ENCODE results near the gene SOX6. TPM values are rescaled to one million over a fixed set of nuclear protein-coding genes. Genes with fewer than 3 reads are reported as not detected.

The SOX6 gene
- total RNA-seq, 4 donors from 2014 or later, result 1.6 to 22.7 (median 6.9) TPM

GRCh38 chr11:16133867-16134266 is 222.5 kb downstream of the SOX6 start:
- H3K36me3 ChIP-seq, result no peaks in the 10 kb centered on the region
- H3K9me3 ChIP-seq, result peaks cover 0 to 7% of the 10 kb centered on the region in 2 donors
- in situ Hi-C loops (cut with MboI; ENCODE audit: low pct_ligation_motif_present in 1 of 4, low pct_unique_long_range_greater_than_20kb in 1 of 4, low sequenced_read_pairs in 3 of 4), result no loop called here
- H3K4me1 ChIP-seq, result no peaks in the 10 kb centered on the region
- no peaks in the 10 kb centered on the region for H3K27me3 ChIP-seq
- H3K27ac ChIP-seq, result no peak overlapping the region
- DNase-seq, result no peak
- no peak overlapping the region for H3K4me3 ChIP-seq
- intact Hi-C loops (cut with DNase I; ENCODE audit: low total_unique reads), result no loop called here
- WGBS, 2 donors (ENCODE audit: low coverage in 1 of 2), result 88 to 90% methylated on average over 2 to 3 of the region's 3 CpGs
- no peak for TF ChIP-seq POLR2AphosphoS5 (IDR thresholded peaks at IDR 0.05)
- no peak for TF ChIP-seq POLR2A (IDR thresholded peaks at IDR 0.05)
- no peak for TF ChIP-seq EP300 (IDR thresholded peaks at IDR 0.05; ENCODE audit: low read depth)
- no peak for TF ChIP-seq CTCF (IDR thresholded peaks at IDR 0.05)

- TF ChIP-seq CTCF (IDR thresholded peaks at IDR 0.05), result no peak
- no peak for TF ChIP-seq POLR2AphosphoS5 (IDR thresholded peaks at IDR 0.05)
- no peak for TF ChIP-seq POLR2A (IDR thresholded peaks at IDR 0.05)
- TF ChIP-seq EP300 (IDR thresholded peaks at IDR 0.05; ENCODE audit: low read depth), result no peak
- H3K27me3 ChIP-seq, result no peaks in the 10 kb centered on the region
- intact Hi-C loops (cut with DNase I; ENCODE audit: low total_unique reads) (no loop called here), in situ Hi-C loops (cut with MboI; ENCODE audit: low pct_ligation_motif_present in 1 of 4, low pct_unique_long_range_greater_than_20kb in 1 of 4, low sequenced_read_pairs in 3 of 4) (no loop called here)
- H3K4me1 ChIP-seq, result no peaks in the 10 kb centered on the region
- no peak for DNase-seq
- H3K4me3 ChIP-seq, result no peak overlapping the region
- H3K27ac ChIP-seq, result no peak overlapping the region
- no peaks in the 10 kb centered on the region for H3K9me3 ChIP-seq
- no peaks in the 10 kb centered on the region for H3K36me3 ChIP-seq
Measured at GRCh38 chr11:16127732-16128131, 228.6 kb downstream of the SOX6 start.

GRCh38 chr11:16126362-16126761 is 230.0 kb downstream of the SOX6 start:
- intact Hi-C loops (cut with DNase I; ENCODE audit: low total_unique reads), result no loop called here
- H3K27me3 ChIP-seq, result no peaks in the 10 kb centered on the region
- H3K9me3 ChIP-seq, result no peaks in the 10 kb centered on the region
- TF ChIP-seq POLR2AphosphoS5 (IDR thresholded peaks at IDR 0.05) (no peak), EP300 (IDR thresholded peaks at IDR 0.05; ENCODE audit: low read depth) (no peak), CTCF (IDR thresholded peaks at IDR 0.05) (no peak), POLR2A (IDR thresholded peaks at IDR 0.05) (no peak)
- H3K4me1 ChIP-seq, result no peaks in the 10 kb centered on the region
- H3K27ac ChIP-seq, result no peak overlapping the region
- DNase-seq, result no peak
- no peak overlapping the region for H3K4me3 ChIP-seq
- in situ Hi-C loops (cut with MboI; ENCODE audit: low pct_ligation_motif_present in 1 of 4, low pct_unique_long_range_greater_than_20kb in 1 of 4, low sequenced_read_pairs in 3 of 4), result no loop called here
- no peaks in the 10 kb centered on the region for H3K36me3 ChIP-seq

GRCh38 chr11:16125796-16126195 is 230.6 kb downstream of the SOX6 start:
- Histone ChIP-seq H3K4me1 (no peaks in the 10 kb centered on the region), H3K4me3 (no peak overlapping the region), H3K27me3 (no peaks in the 10 kb centered on the region), H3K27ac (no peak overlapping the region), H3K9me3 (no peaks in the 10 kb centered on the region), H3K36me3 (no peaks in the 10 kb centered on the region)
- in situ Hi-C loops (cut with MboI; ENCODE audit: low pct_ligation_motif_present in 1 of 4, low pct_unique_long_range_greater_than_20kb in 1 of 4, low sequenced_read_pairs in 3 of 4) (no loop called here), intact Hi-C loops (cut with DNase I; ENCODE audit: low total_unique reads) (no loop called here)
- no peak for DNase-seq
- no peak for TF ChIP-seq POLR2AphosphoS5 (IDR thresholded peaks at IDR 0.05)
- no peak for TF ChIP-seq EP300 (IDR thresholded peaks at IDR 0.05; ENCODE audit: low read depth)
- no peak for TF ChIP-seq POLR2A (IDR thresholded peaks at IDR 0.05)
- no peak for TF ChIP-seq CTCF (IDR thresholded peaks at IDR 0.05)
